ENCODE results near the gene FAM3B. TPM values are rescaled to one million over a fixed set of nuclear protein-coding genes. Genes with fewer than 3 reads are reported as not detected.

Gene FAM3B, protein sequence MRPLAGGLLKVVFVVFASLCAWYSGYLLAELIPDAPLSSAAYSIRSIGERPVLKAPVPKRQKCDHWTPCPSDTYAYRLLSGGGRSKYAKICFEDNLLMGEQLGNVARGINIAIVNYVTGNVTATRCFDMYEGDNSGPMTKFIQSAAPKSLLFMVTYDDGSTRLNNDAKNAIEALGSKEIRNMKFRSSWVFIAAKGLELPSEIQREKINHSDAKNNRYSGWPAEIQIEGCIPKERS
- total RNA-seq (2011; cell fraction: chromatin; rRNA removed; ENCODE audit: low replicate concordance): not detected in 2 replicates
- not detected in 2 replicates for total RNA-seq (2011; cell fraction: nucleolus; rRNA removed)
- not detected in 2 replicates for total RNA-seq (2011; cell fraction: nucleoplasm; rRNA removed)
- total RNA-seq (2014; rRNA removed): not detected in 2 replicates
- total RNA-seq (2014; rRNA removed; fragmentation: Illumina TruSeq; extraction: Trizol): not detected in 2 replicates
- 0.18 and 0.19 TPM in 2 replicates for total RNA-seq (2015; rRNA removed; fragmentation: Illumina TruSeq; extraction: Trizol)
- not detected in 2 replicates for total RNA-seq (2021)
- polyA plus RNA-seq (2011; rRNA removed): not detected in 2 replicates
- not detected in 2 replicates for polyA plus RNA-seq (2011; cell fraction: cytosol; rRNA removed)
- not detected in 2 replicates for polyA plus RNA-seq (2011; cell fraction: nucleus; rRNA removed)
- 0.20 and 0.28 TPM in 2 replicates for polyA plus RNA-seq (2012)
- polyA plus RNA-seq (2014; fragmentation: Illumina TruSeq; extraction: Trizol): not detected in 2 replicates
- under 1 TPM; 0.07 to 0.17 TPM for polyA plus RNA-seq (2014; fragmentation: Nextera tagmentation; extraction: Ambion mirVana)
- polyA plus RNA-seq (2014; rRNA removed): 0.04 and 0.24 TPM in 2 replicates
- polyA minus RNA-seq (2011; rRNA and poly(A)+ RNA removed): not detected in 2 replicates
- not detected in 2 replicates for polyA minus RNA-seq (2011; cell fraction: cytosol; rRNA and poly(A)+ RNA removed)
- polyA minus RNA-seq (2011; cell fraction: nucleus; rRNA and poly(A)+ RNA removed): not detected in 2 replicates
- not detected for Bru-seq, nascent RNA
- not detected for BruChase-seq, experiment 1, labeled RNA remaining after a 2-hour chase
- not detected for BruChase-seq, experiment 2, labeled RNA remaining after a 6-hour chase
- long read RNA-seq, experiment 1: 0 reads
- long read RNA-seq, experiment 2: 0 reads
- long read RNA-seq, experiment 3: 0 reads

DNA sequence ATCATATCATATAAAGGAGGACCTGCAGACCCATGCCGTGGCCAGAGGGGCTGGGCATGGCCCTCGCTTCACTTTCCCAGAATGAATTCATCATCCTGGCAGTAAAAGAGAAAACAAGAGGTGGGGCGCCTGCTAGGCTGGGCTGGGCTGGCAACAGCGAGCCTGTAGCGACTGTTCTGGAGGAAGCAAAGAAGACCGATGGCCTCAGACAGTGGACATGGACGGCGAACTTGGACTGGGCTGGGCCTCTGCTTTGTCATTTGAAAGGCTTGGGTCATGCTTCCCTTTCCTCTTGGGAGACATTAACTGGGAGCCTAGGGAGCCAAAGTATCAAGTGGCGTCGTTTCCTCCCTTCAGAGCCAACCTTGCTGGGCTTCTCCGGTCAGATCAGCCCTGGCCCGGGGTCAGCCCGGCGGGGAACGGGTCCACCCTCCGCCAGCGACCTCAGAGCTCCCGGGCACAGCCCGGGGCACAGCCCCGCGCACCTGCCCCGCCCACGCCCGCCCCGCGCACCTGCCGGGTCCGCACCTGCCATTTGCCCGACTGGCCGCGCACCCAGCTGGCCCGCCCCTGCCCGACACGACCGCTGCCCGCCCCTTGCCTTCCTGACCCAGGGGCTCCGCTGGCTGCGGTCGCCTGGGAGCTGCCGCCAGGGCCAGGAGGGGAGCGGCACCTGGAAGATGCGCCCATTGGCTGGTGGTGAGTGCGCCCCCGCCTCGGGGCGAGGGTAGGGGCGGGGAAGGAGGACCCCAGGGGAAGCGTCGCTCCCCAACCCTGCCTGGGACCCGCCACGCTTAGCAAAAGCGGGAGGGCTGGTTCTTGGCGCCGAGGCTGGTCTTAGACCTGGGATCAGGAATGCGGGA lies at the start of gene FAM3B:
Gene FAM3B (plus strand): TSS at position 602 of the 863 bp plus-strand sequence. CDS start 79 bp downstream, at position 681.
- Histone ChIP-seq H3K27ac (ENCODE audit: extremely low read depth, low read depth, low read length) (no peak within 1 kb of the TSS), H4K20me1 (replicated peaks; ENCODE audit: control insufficient read depth, insufficient read depth, low read length) (0 out of 2 replicates have a peak, but pooled peaks cover 5% of the 10 kb centered on the region), H2AFZ (ENCODE audit: low read depth, low read length) (no peak within 1 kb of the TSS), H3K9me3 (replicated peaks; ENCODE audit: control insufficient read depth, insufficient read depth, low read depth, low read length) (no peaks in the 10 kb centered on the region), H3K4me3 (no peak within 1 kb of the TSS), H3K9ac (ENCODE audit: insufficient read depth in 1 of 2, low read depth in 2 of 2, low read length in 2 of 2) (no peak within 1 kb of the TSS), H3K9me1 (ENCODE audit: control insufficient read depth, insufficient read depth, low read length) (no peaks in the 10 kb centered on the region), H3K4me1 (replicated peaks in 1 of 2; ENCODE audit: control insufficient read depth in 2 of 2, insufficient read depth in 2 of 2, low read length in 2 of 2) (peaks cover 0 to 5% of the 10 kb centered on the region in 2 experiments; a peak in 1 of 5 replicates), H3K79me2 (ENCODE audit: control insufficient read depth, insufficient read depth, low read length) (no peaks in the 10 kb centered on the region), H3K36me3 (ENCODE audit: control insufficient read depth, insufficient read depth, low read length) (no peaks in the 10 kb centered on the region), H3K27me3 (ENCODE audit: control insufficient read depth in 2 of 2, insufficient read depth in 2 of 2, low read length in 2 of 2) (peaks cover 14 to 43% of the 10 kb centered on the region in 2 experiments; a peak in 3 of 5 replicates), H3K4me2 (ENCODE audit: insufficient read depth, low read length) (no peak within 1 kb of the TSS)
- in situ Hi-C loops (cut with MboI): no loop called here
- 2% methylated on average over 33 of the region's 55 CpGs for WGBS (ENCODE audit: insufficient coverage, low coverage, missing lambda C conversion rate)
- ChIA-PET POLR2A (no interaction called here), CTCF (ENCODE audit: low intra/inter-chr PET ratio) (no interaction called here)
- intact Hi-C loops (cut with micrococcal nuclease): no loop called here
- TF ChIP-seq PCBP1 (IDR thresholded peaks at IDR 0.05; ENCODE audit: low read depth, low read length, poor library complexity, severe bottlenecking): peak; percentile 12
- no peak for TF ChIP-seq MCM7 (IDR thresholded peaks at IDR 0.05)
- TF ChIP-seq, protein P1, sequence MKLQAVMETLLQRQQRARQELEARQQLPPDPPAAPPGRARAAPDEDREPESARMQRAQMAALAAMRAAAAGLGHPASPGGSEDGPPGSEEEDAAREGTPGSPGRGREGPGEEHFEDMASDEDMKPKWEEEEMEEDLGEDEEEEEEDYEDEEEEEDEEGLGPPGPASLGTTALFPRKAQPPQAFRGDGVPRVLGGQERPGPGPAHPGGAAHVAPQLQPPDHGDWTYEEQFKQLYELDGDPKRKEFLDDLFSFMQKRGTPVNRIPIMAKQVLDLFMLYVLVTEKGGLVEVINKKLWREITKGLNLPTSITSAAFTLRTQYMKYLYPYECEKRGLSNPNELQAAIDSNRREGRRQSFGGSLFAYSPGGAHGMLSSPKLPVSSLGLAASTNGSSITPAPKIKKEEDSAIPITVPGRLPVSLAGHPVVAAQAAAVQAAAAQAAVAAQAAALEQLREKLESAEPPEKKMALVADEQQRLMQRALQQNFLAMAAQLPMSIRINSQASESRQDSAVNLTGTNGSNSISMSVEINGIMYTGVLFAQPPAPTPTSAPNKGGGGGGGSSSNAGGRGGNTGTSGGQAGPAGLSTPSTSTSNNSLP (IDR thresholded peaks at IDR 0.05; ENCODE audit: borderline replicate concordance, low read depth, low read length): no peak
- no peak for TF ChIP-seq OTX1 (CRISPR knock-in tag; IDR thresholded peaks at IDR 0.05)
- no peak for TF ChIP-seq MTA3 (IDR thresholded peaks at IDR 0.05; ENCODE audit: borderline replicate concordance)
- ATAC-seq: no peak
- no peak for DNase-seq (ENCODE audit: extremely low read depth in 1 of 4, low spot score in 3 of 4)
- FAIRE-seq: no peak
- no TSS peak for BruUV-seq (replicated peaks)
